ENCODE results near the gene OXT.

Gene OXT

DNA sequence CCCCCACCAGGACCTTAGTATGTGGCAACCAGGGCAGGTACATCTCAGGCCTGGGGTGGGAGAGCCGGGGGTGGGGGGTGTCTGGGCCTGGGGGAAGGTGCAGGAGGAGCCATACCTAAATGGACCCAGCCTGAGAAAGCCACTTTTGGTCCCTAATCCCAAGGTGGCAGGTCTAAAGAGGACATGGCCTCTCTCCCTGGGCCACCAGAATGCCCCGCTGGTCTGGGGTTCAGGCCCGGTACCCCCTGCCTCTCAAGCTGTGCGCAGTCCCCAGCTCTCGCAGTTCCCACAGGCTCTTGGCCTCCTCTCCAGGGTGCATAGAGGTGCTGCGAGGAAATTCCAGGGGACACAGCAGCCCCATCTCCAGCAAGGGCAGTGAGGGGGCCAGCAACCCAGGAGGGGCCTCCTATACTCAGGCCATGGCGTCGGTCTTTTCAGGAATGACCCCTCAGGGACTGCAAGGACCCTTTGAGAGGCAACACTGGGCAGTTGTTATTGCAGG is 14.2 kb downstream of the OXT start:
- no peak for DNase-seq

GRCh38 chr20:3088031-3088430 is 16.6 kb downstream of the OXT start:
- no peak for DNase-seq

GRCh38 chr20:3090565-3090964 is 19.1 kb downstream of the OXT start:
- no peak for DNase-seq

GRCh38 chr20:3092611-3093379 is 21.4 kb downstream of the OXT start:
- DNase-seq, result no peak

DNA sequence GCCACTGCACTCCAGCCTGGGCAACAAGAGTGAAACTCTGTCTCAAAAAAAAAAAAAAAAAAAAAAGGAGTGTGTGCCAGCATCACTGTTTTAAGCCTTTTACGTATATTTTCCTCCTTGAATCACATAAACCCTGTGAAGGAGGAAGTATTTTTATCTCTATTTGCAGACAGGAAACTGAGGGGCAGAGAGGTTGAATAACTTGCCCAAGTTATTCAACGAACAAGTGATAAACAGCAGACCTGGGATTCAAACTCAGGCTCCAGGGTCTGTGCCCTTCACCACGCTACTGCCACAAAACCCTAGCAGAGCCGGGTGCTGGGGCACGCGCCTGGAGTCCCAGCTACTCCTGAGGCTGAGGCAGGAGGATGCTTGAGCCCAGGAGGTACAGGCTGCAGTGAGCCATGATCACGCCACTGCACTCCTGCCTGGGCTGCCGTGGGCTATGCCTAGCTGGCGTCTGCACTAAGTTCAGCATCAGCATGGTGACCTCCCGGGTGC is 22.5 kb downstream of the OXT start:
- no peak for DNase-seq

- DNase-seq, result no peak
Observed at GRCh38 chr20:3094848-3095629, 23.6 kb downstream of the OXT start.

- DNase-seq, result no peak
Observed at GRCh38 chr20:3100480-3100879, 29.1 kb downstream of the OXT start.

DNA sequence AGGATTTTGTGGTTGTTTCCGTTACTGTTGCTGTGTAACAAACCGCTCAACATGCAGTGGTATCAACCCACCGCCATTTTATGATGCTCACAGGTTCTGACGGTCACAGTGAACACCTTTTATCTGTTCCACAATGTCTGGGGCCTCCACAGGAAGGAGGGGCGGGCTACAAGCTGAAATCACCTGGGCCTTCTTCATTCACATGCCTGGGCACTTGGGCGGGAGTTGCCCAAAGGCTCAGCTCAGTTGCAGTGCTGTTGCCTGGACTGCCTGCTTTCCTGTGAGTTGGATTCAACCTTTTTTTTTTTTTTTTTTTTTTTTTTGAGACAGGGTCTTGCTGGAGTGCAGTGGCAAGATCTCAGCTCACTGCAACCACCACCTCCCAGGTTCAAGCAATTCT is 29.8 kb downstream of the OXT start:
- DNase-seq, result no peak

- DNase-seq, result no peak
Observed at GRCh38 chr20:3101737-3102574, 30.5 kb downstream of the OXT start.

DNA sequence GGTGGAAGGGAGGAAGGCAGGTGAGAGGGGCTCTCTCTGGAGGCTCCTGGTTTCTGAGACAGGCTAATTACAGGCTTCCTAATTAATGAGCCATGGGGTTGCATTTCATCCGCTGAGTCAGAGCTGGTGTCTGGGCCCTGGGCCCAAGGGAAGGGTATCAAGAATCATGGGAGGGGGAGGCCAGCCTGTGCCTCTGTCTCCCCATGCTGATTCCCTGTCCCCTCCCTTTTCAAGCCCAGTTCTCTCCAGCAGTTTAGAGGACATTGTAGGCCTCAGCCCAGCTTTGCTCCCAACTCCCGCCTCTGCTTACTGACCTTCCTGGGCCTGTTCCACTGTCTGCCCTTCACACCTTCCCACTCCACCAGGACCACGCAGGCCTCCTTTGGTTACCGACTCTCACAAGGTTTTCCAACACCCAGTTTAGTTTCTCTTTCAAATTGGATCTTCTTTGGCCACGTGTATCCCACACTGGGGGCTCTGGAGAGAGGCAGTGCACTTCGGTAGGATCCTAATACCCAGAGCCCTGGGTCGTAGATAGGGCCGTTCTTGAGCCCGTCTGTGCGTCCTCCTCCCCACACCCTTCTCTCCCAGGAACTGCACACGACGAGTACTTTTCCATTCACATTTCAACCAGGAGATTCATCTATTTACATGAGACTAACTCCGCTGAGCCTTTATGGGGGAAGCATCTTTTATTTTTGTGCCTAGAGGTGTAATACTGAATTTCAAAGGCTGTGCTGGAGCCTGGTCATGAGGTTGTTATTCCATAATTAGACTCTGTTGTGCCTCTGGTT is 31.4 kb downstream of the OXT start:
- DNase-seq, result no peak

DNA sequence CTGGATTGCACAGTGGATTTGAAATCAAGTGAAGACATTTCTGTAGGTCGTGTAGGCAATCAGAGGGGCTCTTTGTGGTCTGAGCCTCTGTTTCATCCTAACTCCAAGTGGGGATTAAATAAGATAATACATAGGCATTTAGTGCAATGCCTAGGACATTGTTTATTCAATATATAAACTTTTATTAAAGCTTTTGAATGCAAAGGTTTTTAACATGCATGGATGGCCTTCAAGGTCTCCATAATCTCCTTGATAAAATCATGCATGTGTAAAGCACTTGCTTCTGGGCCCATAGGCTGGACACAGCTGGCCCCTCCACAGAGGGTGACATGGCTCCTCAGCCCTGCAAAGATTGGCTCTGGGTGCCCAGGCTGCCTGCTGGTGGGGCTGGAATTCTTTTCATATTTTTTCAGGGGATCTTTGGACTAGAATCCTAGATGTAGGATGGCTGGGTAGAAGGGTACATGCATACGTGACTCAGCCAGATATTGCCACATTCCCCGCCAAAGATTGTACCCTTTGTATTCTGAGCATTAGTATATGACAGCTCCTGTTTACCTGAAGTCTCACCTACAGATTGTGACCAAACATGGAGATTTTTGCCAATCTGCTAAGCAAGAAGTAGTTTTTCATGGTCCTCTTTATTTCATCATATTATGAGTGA is 32.1 kb downstream of the OXT start:
- DNase-seq, result no peak

DNA sequence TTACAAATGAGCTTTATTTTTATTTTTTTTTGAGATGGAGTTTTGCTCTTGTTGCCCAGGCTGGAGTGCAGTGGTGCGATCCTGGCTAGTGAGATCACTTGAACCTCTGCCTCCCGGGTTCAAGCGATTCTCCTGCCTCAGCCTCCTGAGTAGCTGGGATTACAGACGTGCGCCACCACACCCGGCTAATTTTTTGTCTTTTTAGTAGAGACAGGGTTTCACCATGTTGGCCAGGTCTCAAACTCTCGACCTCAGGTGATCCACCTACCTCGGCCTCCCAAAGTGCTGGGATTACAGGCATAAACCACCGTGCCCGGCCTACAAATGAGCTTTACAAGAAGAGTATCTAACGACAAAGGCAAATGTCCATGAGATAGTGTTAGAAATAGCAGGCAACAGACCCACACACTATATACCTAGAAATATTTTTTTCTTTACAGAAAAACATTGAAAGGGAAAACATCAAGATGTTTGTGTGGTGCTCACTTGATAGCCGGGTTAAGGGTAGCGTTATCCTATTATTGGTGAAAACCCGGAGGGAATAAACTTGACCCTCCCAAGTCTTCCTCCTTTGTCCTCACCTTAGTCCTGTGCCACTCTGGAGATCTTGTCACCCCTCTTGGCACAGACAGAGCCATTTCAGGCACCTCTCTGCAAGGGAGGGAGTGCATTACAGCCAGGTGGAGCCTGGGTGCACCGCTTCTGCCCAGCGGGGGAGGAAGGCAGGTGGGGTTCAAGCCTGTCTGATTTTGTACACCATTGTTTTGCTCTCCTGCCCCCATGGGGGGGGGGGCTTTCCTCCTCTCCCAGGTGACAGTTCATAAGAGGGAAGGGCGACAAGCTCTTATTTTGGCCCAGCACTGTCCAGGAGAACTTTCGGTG is 34.1 kb downstream of the OXT start:
- peak in 1 of 14 donors; percentile 36 for DNase-seq

- no peak for DNase-seq
Observed at GRCh38 chr20:3106185-3106584, 34.8 kb downstream of the OXT start.

GRCh38 chr20:3106658-3107463 is 35.4 kb downstream of the OXT start:
- peak in 4 of 14 donors; percentile 13 to 97 (median 27) for DNase-seq

- DNase-seq, result no peak
Observed at GRCh38 chr20:3107464-3108025, 36.1 kb downstream of the OXT start.

GRCh38 chr20:3109350-3110302 is 38.2 kb downstream of the OXT start:
- DNase-seq, result peak in 1 of 14 donors; percentile 21

DNA sequence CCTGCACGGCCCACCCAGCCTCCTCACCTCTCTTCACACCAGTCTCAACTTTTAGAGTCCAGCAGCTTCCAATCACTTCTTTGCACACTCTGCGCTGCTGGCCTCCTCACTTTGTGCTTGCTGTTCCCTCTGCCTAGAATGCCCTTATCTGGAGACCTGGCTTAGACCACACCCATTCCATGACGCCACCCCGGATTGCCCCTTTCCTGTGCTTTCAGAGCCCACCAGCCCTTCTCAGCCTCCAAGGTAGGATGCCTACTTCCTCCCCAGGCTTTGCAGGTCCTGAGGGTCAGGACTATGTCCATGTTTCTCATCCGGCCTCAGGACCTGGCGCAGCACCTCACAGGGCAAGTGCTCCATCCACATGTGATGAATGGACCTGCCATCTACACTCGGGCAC is 40.1 kb downstream of the OXT start:
- no peak for DNase-seq

DNA sequence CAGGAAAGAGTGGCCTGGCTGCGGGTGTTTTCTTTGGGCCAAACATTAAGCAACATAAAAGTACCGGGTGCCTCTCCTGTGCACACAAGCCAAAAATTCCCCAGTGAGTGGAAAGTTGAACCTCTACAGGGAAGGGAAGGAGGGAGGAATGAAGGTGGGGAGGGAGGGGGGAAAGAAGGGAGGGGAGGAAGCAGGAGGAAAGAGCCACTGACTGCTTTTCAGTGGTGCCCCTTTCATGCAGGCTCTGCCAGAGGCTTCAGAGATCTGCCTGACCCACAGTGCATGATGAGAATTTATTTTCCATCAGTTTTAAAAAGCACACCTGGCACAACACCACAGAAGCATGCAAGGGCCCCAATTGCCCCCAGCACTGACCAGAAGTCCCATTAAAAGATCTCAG is 40.6 kb downstream of the OXT start:
- no peak for DNase-seq

All from C1 segment of cervical spinal cord (tissue), 14 donors.